SU-DHL-6 (cell line): ENCODE measurements around the gene NUP210.
A peak's percentile ranks its signal among the peaks of the same experiment; 100 is the strongest.

Experiments used
- CTCF ChIP-seq: fragments of 200-600 bp; sonication (generic); IDR thresholded peaks from one replicate; pipeline ENCODE4 v1.5.1; 2017; ENCODE audit warnings: antibody characterized with exemption, mild to moderate bottlenecking, low read length, moderate library complexity; ENCODE audit not compliant: insufficient read depth, poor library complexity, severe bottlenecking
- EZH2phosphoT487 ChIP-seq: fragments of 200-600 bp; sonication (generic), shearing (Covaris generic); conservative IDR thresholded peaks from 2 replicates; pipeline ENCODE4 v1.6.1; 2018; ENCODE audit warnings: mild to moderate bottlenecking, antibody characterized with exemption, low read length, moderate library complexity, mixed read lengths

GRCh38 chr3:13308380-13308801, 111.7 kb downstream of the NUP210 start:
- TF ChIP-seq CTCF (peak; percentile 28), EZH2phosphoT487 (no peak)
